Keratinocyte (primary cell): Measurements from ENCODE around the gene HOXB8. TPM values are rescaled to one million over a fixed set of nuclear protein-coding genes. Genes with fewer than 3 reads are reported as not detected.

ENCODE experiments used
- DNase-seq: peaks from one replicate; pipeline ENCODE4 v3.0.0-alpha.2; 2011; ENCODE audit warnings: low read depth, missing footprints, low spot score
- FAIRE-seq: peaks from 2 replicates; lab custom pipeline; 2011; peaks lifted over from hg19 to GRCh38; lab: Jason Lieb, UNC
- H2AFZ ChIP-seq: 2 replicates; pipeline ENCODE4 v1.6.0; 2012; ENCODE audit warnings: low read length, control low read depth, inconsistent platforms; ENCODE audit not compliant: control insufficient read depth
- H3K27ac ChIP-seq: 2 replicates; pipeline ENCODE4 v1.5.1; 2011; ENCODE audit warnings: low read length; ENCODE audit not compliant: control insufficient read depth, insufficient read depth
- H3K27me3 ChIP-seq: 3 replicates; pipeline ENCODE4 v1.6.0; 2011; ENCODE audit warnings: low read length; ENCODE audit not compliant: control insufficient read depth, insufficient read depth; ENCODE audit errors: extremely low read depth
- H3K36me3 ChIP-seq, 2 experiments: 2 replicates in 1 of 2; 3 replicates in 1 of 2; pipeline ENCODE4 v1.5.1; 2011; ENCODE audit warnings: low read length in 2 of 2, mild to moderate bottlenecking in 1 of 2; ENCODE audit not compliant: control insufficient read depth in 2 of 2, insufficient read depth in 2 of 2; ENCODE audit errors: extremely low read depth in 1 of 2
- H3K4me1 ChIP-seq: 3 replicates; pipeline ENCODE4 v1.5.1; 2011; ENCODE audit warnings: low read length; ENCODE audit not compliant: control insufficient read depth, insufficient read depth; ENCODE audit errors: extremely low read depth
- H3K4me2 ChIP-seq: 3 replicates; pipeline ENCODE4 v1.6.0; 2011; ENCODE audit warnings: low read depth, low read length; ENCODE audit not compliant: control insufficient read depth, insufficient read depth; ENCODE audit errors: extremely low read depth
- H3K4me3 ChIP-seq, 3 experiments: fragments of 200-600 bp in 1 of 3; sonication (generic) in 1 of 3; 2 replicates in 2 of 3; 3 replicates in 1 of 3; pipeline ENCODE4 v1.5.1; 2011 to 2016; ENCODE audit warnings: low read length in 3 of 3, mild to moderate bottlenecking in 3 of 3, control low read depth in 2 of 3, inconsistent platforms in 1 of 3, low read depth in 1 of 3, mixed read lengths in 1 of 3, mixed run types in 1 of 3, moderate library complexity in 1 of 3; ENCODE audit not compliant: control insufficient read depth in 2 of 3, insufficient read depth in 2 of 3; ENCODE audit errors: extremely low read depth in 1 of 3
- H3K79me2 ChIP-seq: 2 replicates; pipeline ENCODE4 v1.6.0; 2012; ENCODE audit warnings: low read length; ENCODE audit not compliant: control insufficient read depth, insufficient read depth
- H3K9ac ChIP-seq: 3 replicates; pipeline ENCODE4 v1.6.0; 2011; ENCODE audit warnings: low read length; ENCODE audit not compliant: control insufficient read depth, insufficient read depth; ENCODE audit errors: extremely low read depth
- H3K9me1 ChIP-seq: 3 replicates; pipeline ENCODE4 v1.6.0; 2011; ENCODE audit warnings: low read length; ENCODE audit not compliant: control insufficient read depth, insufficient read depth; ENCODE audit errors: extremely low read depth
- H3K9me3 ChIP-seq: 2 replicates; pipeline ENCODE4 v1.5.1; 2012; ENCODE audit warnings: low read depth, low read length; ENCODE audit not compliant: control insufficient read depth
- H4K20me1 ChIP-seq: 3 replicates; pipeline ENCODE4 v1.6.0; 2011; ENCODE audit warnings: low read length; ENCODE audit not compliant: control insufficient read depth, insufficient read depth; ENCODE audit errors: extremely low read depth
- CTCF ChIP-seq, 3 experiments: IDR thresholded peaks in 1 of 3; conservative IDR thresholded peaks in 1 of 3; optimal IDR thresholded peaks in 1 of 3; 2 replicates in 2 of 3; 3 replicates in 1 of 3; pipeline versions ENCODE3 to v1.5.1; 2011; ENCODE audit warnings: low read length in 3 of 3, mild to moderate bottlenecking in 3 of 3, moderate library complexity in 2 of 3, control low read depth in 1 of 3, inconsistent platforms in 1 of 3; ENCODE audit not compliant: insufficient read depth in 2 of 3; ENCODE audit errors: extremely low read depth in 1 of 3
- EZH2 ChIP-seq: IDR thresholded peaks from one replicate; pipeline ENCODE4 v1.6.1; 2012; ENCODE audit warnings: inconsistent platforms, mild to moderate bottlenecking, low read length, moderate library complexity
- dilution Hi-C: fragments of 300-500 bp; cut with MboI; formaldehyde crosslinking; loops from one replicate; pipeline ENCODE4 v1.7.0; 2020; ENCODE audit warnings: low sequenced_read_pairs; ENCODE audit not compliant: extremely low pct_ligation_motif_present
- polyA plus RNA-seq, 5 experiments: library from polyadenylated mRNA; depleted of rRNA in 3 of 5; stranded (reverse) in 3 of 5; stranded (forward) in 1 of 5; unstranded in 1 of 5; fragments of >200 nt; gene quantifications; 1 replicate in 1 of 5; 2 replicates in 3 of 5; 3 replicates in 1 of 5; pipeline versions ENCODE4 v1.2.1 to v1.2.3, GENCODE V29; 2011 to 2012; ENCODE audit warnings: missing spikeins in 2 of 5, low read depth in 1 of 5, low replicate concordance in 1 of 5

Gene HOXB8
- polyA plus RNA-seq, 1 donor (not counting 4 experiments of a cell fraction or from before 2014, with no cell fraction given), result not detected

DNA sequence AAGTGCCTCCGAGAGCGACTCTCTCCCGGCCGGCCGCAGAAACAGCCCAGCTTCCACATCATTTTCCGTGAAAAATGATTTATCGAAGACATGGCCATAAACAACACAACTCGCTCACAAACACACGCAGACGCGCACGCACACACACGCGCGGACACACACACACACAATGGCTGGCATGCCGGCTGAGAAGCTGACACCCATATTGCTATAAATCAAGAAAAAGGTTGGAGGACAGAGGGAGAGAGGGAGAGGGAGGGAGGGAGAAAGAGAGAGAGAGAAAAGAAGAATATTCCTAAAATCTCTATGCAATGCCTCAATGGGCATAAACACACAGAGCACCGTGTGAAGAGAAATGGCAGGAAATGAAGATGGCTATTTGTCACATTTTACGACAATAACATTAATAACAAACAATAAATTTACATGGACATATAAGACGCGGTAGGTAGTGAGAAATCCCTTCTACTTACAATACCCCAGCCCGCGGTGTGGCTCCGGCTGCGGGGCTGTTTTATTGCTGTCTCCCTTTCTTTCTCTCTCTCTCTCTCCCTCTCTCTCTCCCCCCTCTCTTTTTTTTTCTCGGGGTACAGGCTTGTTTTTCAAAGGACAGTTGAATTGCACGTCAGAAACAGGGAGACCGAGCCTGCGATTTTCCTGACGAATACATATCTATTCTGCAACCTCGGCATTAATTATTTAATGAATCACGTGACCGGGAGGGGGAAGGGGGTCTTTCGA is 46.4 kb downstream of the HOXB8 start:
- no peak overlapping the region for H3K4me2 ChIP-seq
- peaks cover 0 to 1% of the 10 kb centered on the region in 2 experiments for H3K36me3 ChIP-seq
- H4K20me1 ChIP-seq, result no peaks in the 10 kb centered on the region
- no peak overlapping the region for H3K27ac ChIP-seq
- dilution Hi-C loops, result no loop called here
- H3K9ac ChIP-seq, result no peak overlapping the region
- FAIRE-seq (no peak), DNase-seq (no peak)
- no peak overlapping the region for H2AFZ ChIP-seq
- TF ChIP-seq CTCF (optimal IDR thresholded peaks at IDR 0.05 in 1 of 3, IDR thresholded peaks at IDR 0.05 in 1 of 3, conservative IDR thresholded peaks at IDR 0.05 in 1 of 3; ENCODE audit: extremely low read depth in 1 of 3, insufficient read depth in 2 of 3, low read length in 3 of 3), result no peak
- no peak for TF ChIP-seq EZH2
- H3K4me3 ChIP-seq, result no peak overlapping the region
- peaks cover 81% of the 10 kb centered on the region for H3K27me3 ChIP-seq
- H3K9me1 ChIP-seq, result no peaks in the 10 kb centered on the region
- no peaks in the 10 kb centered on the region for H3K79me2 ChIP-seq
- no peaks in the 10 kb centered on the region for H3K9me3 ChIP-seq
- peaks cover 10% of the 10 kb centered on the region for H3K4me1 ChIP-seq

- no peak overlapping the region for H2AFZ ChIP-seq
- H3K36me3 ChIP-seq, result peaks cover 0 to 1% of the 10 kb centered on the region in 2 experiments
- H3K4me1 ChIP-seq, result peaks cover 1% of the 10 kb centered on the region
- no peaks in the 10 kb centered on the region for H3K79me2 ChIP-seq
- peaks cover 82% of the 10 kb centered on the region for H3K27me3 ChIP-seq
- no peak overlapping the region for H3K27ac ChIP-seq
- no peak overlapping the region for H3K4me2 ChIP-seq
- no peaks in the 10 kb centered on the region for H3K9me3 ChIP-seq
- no peak overlapping the region for H3K9ac ChIP-seq
- FAIRE-seq (no peak), DNase-seq (no peak)
- TF ChIP-seq CTCF (optimal IDR thresholded peaks at IDR 0.05 in 1 of 3, IDR thresholded peaks at IDR 0.05 in 1 of 3, conservative IDR thresholded peaks at IDR 0.05 in 1 of 3; ENCODE audit: extremely low read depth in 1 of 3, insufficient read depth in 2 of 3, low read length in 3 of 3) (no peak), EZH2 (no peak)
- no peaks in the 10 kb centered on the region for H4K20me1 ChIP-seq
- no peaks in the 10 kb centered on the region for H3K9me1 ChIP-seq
- dilution Hi-C loops, result no loop called here
- H3K4me3 ChIP-seq, result no peak overlapping the region
These were observed 47.3 kb downstream of the HOXB8 start for GRCh38 chr17:48567646-48568354.
